Stimulated activated CD4-positive, alpha-beta T cell treated with anti-CD3 and anti-CD28 coated beads, Interleukin-2, amount 100 ng/mL, for 24 hours (primary cell): ENCODE data around the gene CELA2A.
A peak's percentile ranks its signal among the peaks of the same experiment; 100 is the strongest.
"Not testable (repeated sequence)": the region's sequence is repeated elsewhere in the genome, so short reads cannot be mapped to it uniquely, and the experiment has no call there.

ENCODE experiments used
- DNase-seq, 2 donors: peaks; one replicate each; pipeline ENCODE4 v3.0.0-alpha.2; 2020

The CELA2A gene

GRCh38 chr1:15471067-15471466 is 14.5 kb downstream of the CELA2A start:
- DNase-seq: not testable (repeated sequence)

- DNase-seq: not testable (repeated sequence)
Measured at GRCh38 chr1:15471723-15472122, 15.2 kb downstream of the CELA2A start.

GRCh38 chr1:15472587-15472986 is 16.1 kb downstream of the CELA2A start:
- DNase-seq: no peak

- no peak for DNase-seq
Measured at GRCh38 chr1:15475752-15476314, 19.3 kb downstream of the CELA2A start, which contains the start of gene CELA2B. TSS of gene CELA2B (plus strand) at chr1:15476104. CDS start at chr1:15476126, 22 bp downstream.

GRCh38 chr1:15476927-15477326 is 20.4 kb downstream of the CELA2A start:
- no peak for DNase-seq

- DNase-seq: no peak
Measured at GRCh38 chr1:15477646-15478212, 21.2 kb downstream of the CELA2A start.

GRCh38 chr1:15479654-15480347 is 23.3 kb downstream of the CELA2A start:
- no peak for DNase-seq

- DNase-seq: not testable (repeated sequence)
Measured at GRCh38 chr1:15482455-15482854, 25.9 kb downstream of the CELA2A start.

GRCh38 chr1:15482983-15483543 is 26.5 kb downstream of the CELA2A start:
- DNase-seq: not testable (repeated sequence)

- DNase-seq: no peak
Measured at GRCh38 chr1:15483971-15484370, 27.4 kb downstream of the CELA2A start.

GRCh38 chr1:15484443-15484842 is 27.9 kb downstream of the CELA2A start:
- not testable (repeated sequence) for DNase-seq

- DNase-seq: no peak
Measured at GRCh38 chr1:15485636-15486035, 29.1 kb downstream of the CELA2A start.

GRCh38 chr1:15486844-15487610 is 30.5 kb downstream of the CELA2A start:
- DNase-seq: not testable (repeated sequence)

- DNase-seq: no peak
Measured at GRCh38 chr1:15488371-15488770, 31.8 kb downstream of the CELA2A start.

- no peak for DNase-seq
Measured at GRCh38 chr1:15489052-15489736, 32.7 kb downstream of the CELA2A start.

- not testable (repeated sequence) for DNase-seq
Measured at GRCh38 chr1:15491010-15491409, 34.5 kb downstream of the CELA2A start.

GRCh38 chr1:15492596-15492995 is 36.1 kb downstream of the CELA2A start:
- DNase-seq: no peak

GRCh38 chr1:15493869-15494390 is 37.4 kb downstream of the CELA2A start:
- no peak for DNase-seq

GRCh38 chr1:15500184-15501178 is 43.9 kb downstream of the CELA2A start:
- DNase-seq: no peak

- peak; percentile 53 to 71 for DNase-seq
Measured at GRCh38 chr1:15501208-15502032, 44.9 kb downstream of the CELA2A start.
